B cell (primary cell): ENCODE measurements around the gene FBXW9. TPM values are rescaled to one million over a fixed set of nuclear protein-coding genes. Genes with fewer than 3 reads are reported as not detected.

Experiments
- ATAC-seq: fragments of 200-7000 bp; cut with Tn5 transposase; one replicate; pipeline ENCODE4 v1.10.0; 2021; ENCODE audit warnings: low read depth, mild to moderate bottlenecking, moderate number of reproducible peaks, moderate library complexity
- CTCF ChIA-PET: fragments of 350-600 bp; sonication (Branson Sonifier 250); formaldehyde crosslinking; loops from one replicate; lab custom pipeline; 2021; ENCODE audit warnings: antibody characterized with exemption, inconsistent platforms; lab: Charles Lee
- POLR2A ChIA-PET: fragments of 350-600 bp; sonication (Branson Sonifier 250); formaldehyde crosslinking; loops from one replicate; lab custom pipeline; 2021; ENCODE audit warnings: antibody characterized with exemption; lab: Charles Lee
- DNase-seq: peaks from one replicate; pipeline ENCODE4 v3.0.0; 2013
- H2AFZ ChIP-seq: 2 replicates; pipeline ENCODE4 v1.6.1; 2012; ENCODE audit warnings: mild to moderate bottlenecking, low read depth, low read length; ENCODE audit not compliant: insufficient read depth, poor library complexity, severe bottlenecking
- H3K27ac ChIP-seq, 2 donors: 1 replicate in 1 of 2; 2 replicates in 1 of 2; pipeline ENCODE4 v1.5.1; 2012 to 2013; ENCODE audit warnings: low read length in 2 of 2, mild to moderate bottlenecking in 2 of 2, moderate library complexity in 1 of 2
- H3K27me3 ChIP-seq, 4 experiments: fragments of 200-600 bp in 1 of 4; sonication (generic) in 1 of 4; replicated peaks in 1 of 4; 1 replicate in 2 of 4; 2 replicates in 2 of 4; pipeline versions ENCODE4 v1.6.1 to v1.7.0; 2013 to 2016; ENCODE audit warnings: low read length in 3 of 4, mild to moderate bottlenecking in 2 of 4, mixed read lengths in 1 of 4, moderate library complexity in 1 of 4; ENCODE audit not compliant: insufficient read depth in 4 of 4, control insufficient read depth in 3 of 4; ENCODE audit errors: control extremely low read depth in 1 of 4
- H3K36me3 ChIP-seq, 2 experiments: replicated peaks in 1 of 2; 1 replicate in 1 of 2; 2 replicates in 1 of 2; pipeline versions ENCODE4 v1.6.1 to v1.7.1; 2013; ENCODE audit warnings: low read length in 1 of 2; ENCODE audit not compliant: insufficient read depth in 2 of 2, control insufficient read depth in 1 of 2; ENCODE audit errors: control extremely low read depth in 1 of 2, extremely low read depth in 1 of 2
- H3K4me1 ChIP-seq, 2 donors: fragments of 200-600 bp in 1 of 2; sonication (generic) in 1 of 2; 1 replicate in 1 of 2; 2 replicates in 1 of 2; pipeline versions ENCODE4 v1.5.1 to v1.6.1; 2013 to 2017; ENCODE audit warnings: low read length in 2 of 2; ENCODE audit not compliant: control insufficient read depth in 2 of 2, insufficient read depth in 2 of 2
- H3K4me2 ChIP-seq: replicated peaks from 2 replicates; pipeline ENCODE3; 2012; ENCODE audit warnings: mild to moderate bottlenecking, low read depth, low read length; ENCODE audit not compliant: poor library complexity, severe bottlenecking
- H3K4me3 ChIP-seq, 5 experiments: fragments of 200-600 bp in 1 of 5; sonication (generic) in 1 of 5; 1 replicate in 3 of 5; 2 replicates in 2 of 5; pipeline versions ENCODE4 v1.5.1 to v1.7.0; 2011 to 2016; ENCODE audit warnings: low read length in 4 of 5, mild to moderate bottlenecking in 4 of 5, low read depth in 2 of 5, control low read depth in 1 of 5, moderate library complexity in 1 of 5; ENCODE audit not compliant: insufficient read depth in 1 of 5; ENCODE audit errors: control extremely low read depth in 1 of 5, extremely low read depth in 1 of 5
- H3K79me2 ChIP-seq: fragments of 200-600 bp; sonication (generic); one replicate; pipeline ENCODE4 v1.6.0; 2016; ENCODE audit warnings: low read length; ENCODE audit not compliant: control insufficient read depth, insufficient read depth
- H3K9ac ChIP-seq: fragments of 200-600 bp; sonication (generic); 2 replicates; pipeline ENCODE4 v1.6.1; 2017; ENCODE audit warnings: mild to moderate bottlenecking, low read length, moderate library complexity
- H3K9me3 ChIP-seq, 3 donors: one replicate each; pipeline versions ENCODE4 v1.6.1 to v1.7.1; 2013; ENCODE audit warnings: low read length in 2 of 3; ENCODE audit not compliant: control insufficient read depth in 2 of 3, insufficient read depth in 1 of 3; ENCODE audit errors: control extremely low read depth in 1 of 3
- H4K20me1 ChIP-seq: 2 replicates; pipeline ENCODE4 v1.6.0; 2012; ENCODE audit warnings: mild to moderate bottlenecking, low read length; ENCODE audit not compliant: insufficient read depth, control insufficient read depth, poor library complexity, severe bottlenecking
- H3K27ac Mint-ChIP-seq: one replicate; pipeline ENCODE4 v1.8.0; 2021; ENCODE audit warnings: mixed read lengths
- H3K27me3 Mint-ChIP-seq: one replicate; pipeline ENCODE4 v1.8.0; 2021; ENCODE audit warnings: mixed read lengths
- H3K4me1 Mint-ChIP-seq: one replicate; pipeline ENCODE4 v1.8.0; 2021; ENCODE audit warnings: mixed read lengths
- H3K4me3 Mint-ChIP-seq: one replicate; pipeline ENCODE4 v1.8.0; 2021; ENCODE audit warnings: mixed read lengths
- H3K9me3 Mint-ChIP-seq: one replicate; pipeline ENCODE4 v1.8.0; 2022; ENCODE audit warnings: mixed read lengths; ENCODE audit not compliant: insufficient read depth
- EZH2 ChIP-seq: IDR thresholded peaks from 2 replicates; pipeline ENCODE4 v1.6.1; 2012; ENCODE audit warnings: borderline replicate concordance, low read depth, mild to moderate bottlenecking, moderate library complexity, low read length; ENCODE audit not compliant: insufficient read depth, poor library complexity, severe bottlenecking
- WGBS: methylation state at CpG from one replicate; pipeline ENCODE4 v1.1.5; 2013; ENCODE audit warnings: missing lambda C conversion rate; ENCODE audit not compliant: insufficient coverage; 5-methylcytosine and 5-hydroxymethylcytosine counted together
- intact Hi-C: fragments of 100-400 bp; cut with micrococcal nuclease; formaldehyde crosslinking; loops from one replicate; pipeline ENCODE4 v1.10.0; 2022
- polyA plus RNA-seq: library from polyadenylated mRNA; depleted of rRNA; stranded (reverse); fragments of >200 nt; gene quantifications from 2 replicates; pipeline ENCODE4 v1.2.3, GENCODE V29; 2012
- total RNA-seq, 2 donors: library from RNA; stranded (reverse); fragments of 120-200 nt in 1 of 2; gene quantifications; 1 replicate in 1 of 2; 2 replicates in 1 of 2; pipeline versions ENCODE4 v1.2.3 to v1.2.4, GENCODE V29; 2013 to 2022
- TF ChIP-seq, protein P1 (sequence below): fragments of 200-600 bp; IDR thresholded peaks from one replicate; pipeline ENCODE4 v1.8.0; 2022; ENCODE audit warnings: antibody characterized with exemption, mild to moderate bottlenecking

Gene FBXW9
- total and polyA plus RNA-seq, 2 donors (not counting 1 experiment from before 2014, with no cell fraction given), result 4.7 TPM

DNA sequence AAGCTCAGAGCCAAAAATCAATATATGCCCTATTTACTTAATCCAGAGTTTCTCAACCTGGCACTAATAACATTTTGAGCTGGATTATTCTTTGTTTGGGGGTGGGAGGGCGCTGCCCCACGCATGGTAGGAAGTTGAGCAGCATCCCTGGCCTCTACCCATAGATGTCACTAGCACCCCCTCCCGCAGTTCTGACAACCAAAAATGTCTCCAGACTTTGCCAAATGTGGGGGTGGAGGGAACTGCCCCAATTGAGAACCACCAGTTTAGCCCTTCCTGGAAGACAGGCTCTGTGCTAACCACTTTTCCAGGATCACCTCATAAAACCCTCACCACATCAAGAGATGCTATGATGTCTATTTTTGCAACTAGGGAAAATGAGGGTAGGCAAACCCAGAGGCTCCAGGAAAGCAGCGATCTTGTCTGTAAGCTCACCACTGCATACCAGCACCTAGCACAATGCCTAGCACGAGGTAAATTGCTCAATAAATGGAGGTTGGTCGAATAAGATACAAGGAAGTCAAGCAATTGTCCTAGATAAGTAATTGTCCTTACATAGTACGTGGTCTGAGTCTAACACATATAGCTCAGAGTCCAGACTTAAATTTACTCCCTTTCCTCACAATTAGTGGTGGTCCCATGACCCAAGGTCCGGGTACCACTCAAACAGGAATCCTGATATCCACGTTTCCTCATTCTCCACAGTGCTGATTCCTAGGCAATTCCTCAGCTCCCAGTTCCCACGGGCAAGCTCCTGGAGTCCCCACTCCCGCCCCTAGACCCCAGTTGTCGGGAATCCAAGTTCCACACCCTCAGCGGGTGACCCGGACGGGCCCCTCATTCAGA lies 37.2 kb upstream of the FBXW9 start:
- H3K36me3 ChIP-seq, result peaks cover 2 to 29% of the 10 kb centered on the region in 2 experiments
- Mint-ChIP-seq H3K4me3 (peak overlapping the region; percentile 95), H3K27me3 (no peaks in the 10 kb centered on the region), H3K4me1 (peaks cover 67% of the 10 kb centered on the region), H3K27ac (peak overlapping the region; percentile 98), H3K9me3 (no peaks in the 10 kb centered on the region)
- ChIA-PET POLR2A (interaction anchor here (0.6 to 4.4 kb wide), 7 partner anchors 11 to 67 kb away, joined by 3 to 29 read pairs (median 3); partner anchors contain the start of genes DHPS, FBXW9, JUNB and MAN2B1), CTCF (interaction anchor here (0.6 to 3.5 kb wide), 13 partner anchors 10 to 120 kb away, joined by 3 to 26 read pairs (median 5); partner anchors contain the start of genes FBXW9 and TNPO2)
- H3K4me1 ChIP-seq, result peaks cover 65 to 76% of the 10 kb centered on the region in 2 donors
- TF ChIP-seq, protein P1, sequence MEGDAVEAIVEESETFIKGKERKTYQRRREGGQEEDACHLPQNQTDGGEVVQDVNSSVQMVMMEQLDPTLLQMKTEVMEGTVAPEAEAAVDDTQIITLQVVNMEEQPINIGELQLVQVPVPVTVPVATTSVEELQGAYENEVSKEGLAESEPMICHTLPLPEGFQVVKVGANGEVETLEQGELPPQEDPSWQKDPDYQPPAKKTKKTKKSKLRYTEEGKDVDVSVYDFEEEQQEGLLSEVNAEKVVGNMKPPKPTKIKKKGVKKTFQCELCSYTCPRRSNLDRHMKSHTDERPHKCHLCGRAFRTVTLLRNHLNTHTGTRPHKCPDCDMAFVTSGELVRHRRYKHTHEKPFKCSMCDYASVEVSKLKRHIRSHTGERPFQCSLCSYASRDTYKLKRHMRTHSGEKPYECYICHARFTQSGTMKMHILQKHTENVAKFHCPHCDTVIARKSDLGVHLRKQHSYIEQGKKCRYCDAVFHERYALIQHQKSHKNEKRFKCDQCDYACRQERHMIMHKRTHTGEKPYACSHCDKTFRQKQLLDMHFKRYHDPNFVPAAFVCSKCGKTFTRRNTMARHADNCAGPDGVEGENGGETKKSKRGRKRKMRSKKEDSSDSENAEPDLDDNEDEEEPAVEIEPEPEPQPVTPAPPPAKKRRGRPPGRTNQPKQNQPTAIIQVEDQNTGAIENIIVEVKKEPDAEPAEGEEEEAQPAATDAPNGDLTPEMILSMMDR, result peak; percentile 69
- TF ChIP-seq EZH2, result no peak
- peak overlapping the region; percentile 88 to 97 (median 92) for H3K4me3 ChIP-seq
- H3K4me2 ChIP-seq, result peak overlapping the region; percentile 94
- intact Hi-C loops, result loop anchor here (1.0 to 5.0 kb wide), 4 partner anchors 10 to 1014 kb away; partner anchors contain the start of genes DHPS, JUNB and TNPO2
- DNase-seq (peak; percentile 69), ATAC-seq (no peak)
- peaks cover 56% of the 10 kb centered on the region for H4K20me1 ChIP-seq
- no peaks in the 10 kb centered on the region for H3K9me3 ChIP-seq
- H3K79me2 ChIP-seq, result peaks cover 81% of the 10 kb centered on the region
- H3K27me3 ChIP-seq, result no peaks in the 10 kb centered on the region
- peak overlapping the region; percentile 82 for H2AFZ ChIP-seq
- peak overlapping the region; percentile 99 for H3K9ac ChIP-seq
- peak overlapping the region; percentile 82 to 97 for H3K27ac ChIP-seq
- 0% methylated on average over 8 of the region's 15 CpGs for WGBS
